HepG2 (cell line): ENCODE data around the gene NCOA7. TPM values are rescaled to one million over a fixed set of nuclear protein-coding genes. Genes with fewer than 3 reads are reported as not detected.
A peak's percentile ranks its signal among the peaks of the same experiment; 100 is the strongest.

Source experiments
- CHCHD3 ChIP-seq: sonication (generic); formaldehyde crosslinking; IDR thresholded peaks from 2 replicates; pipeline ENCODE4 v1.8.0; 2022; ENCODE audit warnings: mild to moderate bottlenecking, missing genetic modification reagents, moderate library complexity
- CREB1 ChIP-seq, 2 experiments: fragments of 450-650 bp in 1 of 2; IDR thresholded peaks; 2 replicates each; pipeline ENCODE4 v1.6.1; 2016 to 2017; ENCODE audit warnings: control low read depth in 1 of 2, mild to moderate bottlenecking in 1 of 2, missing compliant biosample characterization in 1 of 2, missing genetic modification characterization in 1 of 2
- EED ChIP-seq: sonication (generic); formaldehyde crosslinking; IDR thresholded peaks from 2 replicates; pipeline ENCODE4 v1.5.0; 2020; ENCODE audit warnings: mild to moderate bottlenecking, missing genetic modification reagents
- EP300 ChIP-seq, 3 experiments: sonication (generic) in 1 of 3; formaldehyde crosslinking in 1 of 3; IDR thresholded peaks; 2 replicates each; pipeline versions ENCODE4 v1.5.1 to v1.6.1; 2011 to 2020; ENCODE audit warnings: low read depth in 2 of 3, low read length in 2 of 3, borderline replicate concordance in 1 of 3, improper control_type of control experiment in 1 of 3, mild to moderate bottlenecking in 1 of 3, missing genetic modification reagents in 1 of 3, moderate library complexity in 1 of 3
- FIP1L1 ChIP-seq: fragments of 200-400 bp; formaldehyde crosslinking; IDR thresholded peaks from 2 replicates; pipeline ENCODE4 v1.6.1; 2018; ENCODE audit warnings: low read depth, mild to moderate bottlenecking, low read length, moderate library complexity, borderline replicate concordance; ENCODE audit not compliant: insufficient read depth
- FOSL2 ChIP-seq: sonication (generic); formaldehyde crosslinking; IDR thresholded peaks from 2 replicates; pipeline ENCODE4 v1.4.0; 2020; ENCODE audit warnings: missing genetic modification reagents
- GATA4 ChIP-seq: sonication (generic); IDR thresholded peaks from 2 replicates; pipeline ENCODE4 v1.6.1; 2016; ENCODE audit warnings: antibody characterized with exemption, low read depth, borderline replicate concordance
- ISL2 ChIP-seq: sonication (generic); formaldehyde crosslinking; IDR thresholded peaks from 2 replicates; pipeline ENCODE4 v1.5.0; 2020; ENCODE audit warnings: missing genetic modification reagents
- KDM5A ChIP-seq: fragments of 200-600 bp; sonication (generic); IDR thresholded peaks from 2 replicates; pipeline ENCODE4 v1.7.0; 2018; ENCODE audit warnings: antibody characterized with exemption, mild to moderate bottlenecking, low read length, borderline replicate concordance
- MYPOP ChIP-seq: sonication (generic); formaldehyde crosslinking; IDR thresholded peaks from 2 replicates; pipeline ENCODE4 v1.8.1; 2023; ENCODE audit warnings: mild to moderate bottlenecking, moderate library complexity, missing genetic modification reagents
- NONO ChIP-seq, 2 experiments: fragments of 450-650 bp in 1 of 2; sonication (generic) in 1 of 2; formaldehyde crosslinking in 1 of 2; IDR thresholded peaks in 1 of 2; conservative IDR thresholded peaks in 1 of 2; 2 replicates each; pipeline versions ENCODE4 v1.6.1 to v1.8.0; 2017 to 2022; ENCODE audit warnings: mild to moderate bottlenecking in 1 of 2, missing genetic modification reagents in 1 of 2, moderate library complexity in 1 of 2
- PHF20 ChIP-seq: sonication (generic); formaldehyde crosslinking; IDR thresholded peaks from 2 replicates; pipeline ENCODE4 v1.5.0; 2020; ENCODE audit warnings: mild to moderate bottlenecking, missing genetic modification reagents
- RBM39 ChIP-seq: fragments of 200-400 bp; formaldehyde crosslinking; IDR thresholded peaks from one replicate; pipeline ENCODE4 v1.6.1; 2018; ENCODE audit warnings: antibody characterized with exemption, mild to moderate bottlenecking, low read depth, low read length; ENCODE audit not compliant: poor library complexity, severe bottlenecking
- STAT5B ChIP-seq: sonication (generic); formaldehyde crosslinking; IDR thresholded peaks from 2 replicates; pipeline ENCODE4 v1.4.0; 2020; ENCODE audit warnings: missing genetic modification reagents
- TAF1 ChIP-seq: sonication (generic); formaldehyde crosslinking; IDR thresholded peaks from 2 replicates; pipeline ENCODE4 v1.4.0; 2020; ENCODE audit warnings: missing genetic modification reagents
- TAF15 ChIP-seq: fragments of 200-400 bp; formaldehyde crosslinking; IDR thresholded peaks from one replicate; pipeline ENCODE4 v1.6.1; 2018; ENCODE audit warnings: mild to moderate bottlenecking, low read depth, low read length; ENCODE audit not compliant: poor library complexity, severe bottlenecking
- THYN1 ChIP-seq: sonication (generic); formaldehyde crosslinking; IDR thresholded peaks from 2 replicates; pipeline ENCODE4 v1.8.1; 2023; ENCODE audit warnings: low read depth, mild to moderate bottlenecking, moderate library complexity, missing genetic modification reagents, borderline replicate concordance
- ZNF18 ChIP-seq: sonication (generic); formaldehyde crosslinking; IDR thresholded peaks from 2 replicates; pipeline ENCODE4 v1.8.0; 2022; ENCODE audit warnings: mild to moderate bottlenecking, missing genetic modification reagents; ENCODE audit not compliant: insufficient replicate concordance
- ZNF362 ChIP-seq: sonication (generic); formaldehyde crosslinking; IDR thresholded peaks from 2 replicates; pipeline ENCODE4 v1.4.0; 2020; ENCODE audit warnings: missing genetic modification reagents, mild to moderate bottlenecking, borderline replicate concordance
- ZNF503 ChIP-seq: sonication (generic); formaldehyde crosslinking; IDR thresholded peaks from 2 replicates; pipeline ENCODE4 v1.4.0; 2020; ENCODE audit warnings: missing genetic modification reagents
- ZNF644 ChIP-seq: IDR thresholded peaks from 2 replicates; pipeline ENCODE4 v1.6.1; 2016; ENCODE audit warnings: low read depth
- polyA plus RNA-seq, 8 experiments: library from polyadenylated mRNA; depleted of rRNA in 3 of 8; stranded (reverse) in 7 of 8; unstranded in 1 of 8; fragments of >200 nt; fragmentation: Illumina TruSeq in 4 of 8; extraction: Trizol in 4 of 8; gene quantifications; 2 replicates each; pipeline versions ENCODE4 v1.2.1 to v1.2.3, GENCODE V29; 2011 to 2016; ENCODE audit warnings: low read depth in 4 of 8, missing spikeins in 1 of 8, mixed read lengths in 1 of 8; ENCODE audit not compliant: insufficient read depth in 1 of 8
- total RNA-seq, 5 experiments: library from RNA; depleted of rRNA; stranded (reverse); fragments of >200 nt; fragmentation: Illumina TruSeq; extraction: Trizol; gene quantifications; 2 replicates each; pipeline ENCODE4 v1.2.3, GENCODE V29; 2016; ENCODE audit warnings: low read depth in 1 of 5

Gene NCOA7
- total and polyA plus RNA-seq, 2 of the 13 experiments (the other 11 are each of a cell fraction or from before 2014, with no cell fraction given), result 13.6 to 20.8 TPM

GRCh38 chr6:125956506-125957390 lies 166.0 kb downstream of the NCOA7 start, which contains the start of gene HINT3 (continued):
- no peak for TF ChIP-seq CHCHD3 (CRISPR knock-in tag)
- peak; percentile 72; the same call in 1 of the 2 replicates for TF ChIP-seq ZNF362 (CRISPR knock-in tag)
- TF ChIP-seq GATA4, result no peak
- peak; percentile 98 for TF ChIP-seq CREB1 (IDR thresholded peaks at IDR 0.05)
- TF ChIP-seq CREB1 (CRISPR knock-in tag; IDR thresholded peaks at IDR 0.05), result peak; percentile 99
- no peak for TF ChIP-seq THYN1 (CRISPR knock-in tag)
- TF ChIP-seq PHF20 (CRISPR knock-in tag), result peak; percentile 95
- peak; percentile 22 to 73; a peak in 2 of 4 replicates for TF ChIP-seq EP300 (IDR thresholded peaks at IDR 0.05; ENCODE audit: low read depth in 2 of 2, low read length in 2 of 2)
- TF ChIP-seq EP300 (CRISPR knock-in tag; IDR thresholded peaks at IDR 0.05; ENCODE audit: borderline replicate concordance), result peak; percentile 44
- no peak for TF ChIP-seq NONO (IDR thresholded peaks at IDR 0.05)
- TF ChIP-seq NONO (CRISPR knock-in tag; conservative IDR thresholded peaks at IDR 0.05), result peak; percentile 98
- no peak for TF ChIP-seq RBM39
- peak; percentile 80 for TF ChIP-seq ISL2
- TF ChIP-seq FIP1L1, result 0 out of 2 replicates have a peak, but pooled peaks have one; percentile 61
- peak; percentile 80; the same call in 1 of the 2 replicates for TF ChIP-seq ZNF503 (CRISPR knock-in tag)
- TF ChIP-seq ZNF18 (CRISPR knock-in tag), result peak; percentile 94
- peak; percentile 85 for TF ChIP-seq TAF1 (CRISPR knock-in tag)
- peak; percentile 98 for TF ChIP-seq EED
- TF ChIP-seq STAT5B (CRISPR knock-in tag), result 0 out of 2 replicates have a peak, but pooled peaks have one; percentile 48
- TF ChIP-seq MYPOP (CRISPR knock-in tag), result peak; percentile 96
- TF ChIP-seq KDM5A, result peak; percentile 87
- TF ChIP-seq TAF15, result peak; percentile 74
- TF ChIP-seq FOSL2 (CRISPR knock-in tag), result peak; percentile 86
- peak; percentile 81 for TF ChIP-seq ZNF644 (CRISPR knock-in tag)
